Aorta (tissue), 5 donors: Measurements from ENCODE around the gene PPP2R3C. TPM values are rescaled to one million over a fixed set of nuclear protein-coding genes. Genes with fewer than 3 reads are reported as not detected.
"Not testable (repeated sequence)": the region's sequence is repeated elsewhere in the genome, so short reads cannot be mapped to it uniquely, and the experiment has no call there.

Experiments used
- ATAC-seq: fragments of 200-7000 bp; cut with Tn5 transposase; one replicate; pipeline ENCODE4 v1.9.1; 2022; ENCODE audit warnings: moderate library complexity; ENCODE audit not compliant: low FRiP score
- DNase-seq, 2 donors: peaks; one replicate each; pipeline ENCODE4 v3.0.0-alpha.2; 2020
- H3K27ac ChIP-seq, 2 donors: one replicate each; pipeline ENCODE4 v1.5.1; 2013; ENCODE audit warnings: low read length in 2 of 2, mild to moderate bottlenecking in 2 of 2, moderate library complexity in 2 of 2, control low read depth in 1 of 2, inconsistent platforms in 1 of 2, low read depth in 1 of 2
- H3K27me3 ChIP-seq, 2 donors: one replicate each; pipeline ENCODE4 v1.6.1; 2013; ENCODE audit warnings: control low read depth in 1 of 2, low read length in 1 of 2, mild to moderate bottlenecking in 1 of 2, moderate library complexity in 1 of 2; ENCODE audit not compliant: insufficient read depth in 2 of 2, control insufficient read depth in 1 of 2
- H3K36me3 ChIP-seq, 2 donors: one replicate each; pipeline ENCODE4 v1.6.1; 2013; ENCODE audit warnings: control low read depth in 1 of 2, low read length in 1 of 2, mild to moderate bottlenecking in 1 of 2; ENCODE audit not compliant: insufficient read depth in 2 of 2, control insufficient read depth in 1 of 2
- H3K4me1 ChIP-seq, 2 donors: one replicate each; pipeline ENCODE4 v1.6.1; 2013; ENCODE audit warnings: low read length in 2 of 2, control low read depth in 1 of 2, mild to moderate bottlenecking in 1 of 2, moderate library complexity in 1 of 2; ENCODE audit not compliant: insufficient read depth in 2 of 2, control insufficient read depth in 1 of 2
- H3K4me3 ChIP-seq, 2 donors: one replicate each; pipeline ENCODE4 v1.5.1; 2013; ENCODE audit warnings: low read length in 2 of 2, control low read depth in 1 of 2, mild to moderate bottlenecking in 1 of 2
- H3K9me3 ChIP-seq: one replicate; pipeline ENCODE4 v1.6.1; 2013; ENCODE audit warnings: mild to moderate bottlenecking, low read length; ENCODE audit not compliant: control insufficient read depth
- WGBS, 2 donors: extraction: QIAGEN DNeasy Blood & Tissue Kit; methylation state at CpG; one replicate each; pipeline ENCODE4 v1.1.7; 2013; 5-methylcytosine and 5-hydroxymethylcytosine counted together
- intact Hi-C, 2 donors: fragments of 100-400 bp; cut with DNase I; formaldehyde crosslinking; loops; one replicate each; pipeline versions ENCODE4 v1.14.2 to v1.15.0; 2022
- polyA plus RNA-seq, 2 donors: library from polyadenylated mRNA; stranded (reverse); fragments of 200-250 nt; gene quantifications; one replicate each; pipeline ENCODE4 v1.2.3, GENCODE V29; 2013
- total RNA-seq, 2 donors: library from RNA; stranded (reverse); fragmentation: NEBNext Ultra II Directional; extraction: Animal tissue kit (Norgen Biotek cat#: 25700); gene quantifications; one replicate each; pipeline ENCODE4 v1.2.1, GENCODE V29; 2021
- donor health status: healthy with polysubstance abuse.
- donor health status: Bipolar disorder and iron deficiency.
- donor health status: DM: no; HTN: no; CAD: no.
- donor health status: DM: no; HTN: no; CAD: no.
- donor health status: DM: yes; HTN: yes; CAD: no.

PPP2R3C gene
- total and polyA plus RNA-seq, 4 donors, result 33.1 to 63.2 (median 41.9) TPM

- Histone ChIP-seq H3K4me1 (peaks cover 0 to 3% of the 10 kb centered on the region in 2 donors), H3K4me3 (peak overlapping the region; percentile 50 to 80), H3K9me3 (no peaks in the 10 kb centered on the region), H3K27ac (peak overlapping the region; percentile 80 to 99), H3K27me3 (no peaks in the 10 kb centered on the region), H3K36me3 (no peaks in the 10 kb centered on the region)
- intact Hi-C loops, result loop anchor here (5.0 kb wide), 3 partner anchors 53 to 77 kb away; partner anchors contain the start of genes SRP54 (in 2 of the 2), PPP2R3C (in 1 of the 2) and PRORP (in 1 of the 2)
- no peak for DNase-seq
- WGBS, 2 donors, result 16 to 22% methylated on average over 8 of the region's 8 CpGs
- ATAC-seq, result no peak
Observed at GRCh38 chr14:35044939-35045797, 76.6 kb downstream of the PPP2R3C start.

- WGBS, 2 donors, result 94 to 97% methylated on average over 2 of the region's 2 CpGs
- Histone ChIP-seq H3K4me3 (no peak overlapping the region), H3K4me1 (no peaks in the 10 kb centered on the region), H3K27ac (no peak overlapping the region), H3K36me3 (no peaks in the 10 kb centered on the region), H3K27me3 (no peaks in the 10 kb centered on the region), H3K9me3 (no peaks in the 10 kb centered on the region)
- no peak for ATAC-seq
- DNase-seq, result no peak
- intact Hi-C loops, result loop anchor here in 1 of 2 donors (5.0 kb wide), 1 partner anchor 51 kb away; no protein-coding TSS in a partner anchor
Observed at GRCh38 chr14:35043046-35043445, 78.7 kb downstream of the PPP2R3C start.

- 86 to 96% methylated on average over 3 of the region's 3 CpGs for WGBS, 2 donors
- Histone ChIP-seq H3K4me1 (no peaks in the 10 kb centered on the region), H3K4me3 (no peak overlapping the region), H3K36me3 (no peaks in the 10 kb centered on the region), H3K27me3 (no peaks in the 10 kb centered on the region), H3K27ac (no peak overlapping the region), H3K9me3 (no peaks in the 10 kb centered on the region)
- intact Hi-C loops, result loop anchor here in 1 of 2 donors (5.0 kb wide), 1 partner anchor 50 kb away; no protein-coding TSS in a partner anchor
- DNase-seq (no peak), ATAC-seq (no peak)
Observed at GRCh38 chr14:35042632-35043031, 79.2 kb downstream of the PPP2R3C start.

GRCh38 chr14:35038312-35038711 lies 83.5 kb downstream of the PPP2R3C start:
- H3K4me3 ChIP-seq, H3K36me3 ChIP-seq, DNase-seq, intact Hi-C loops, H3K4me1 ChIP-seq, H3K27me3 ChIP-seq, H3K9me3 ChIP-seq, H3K27ac ChIP-seq, ATAC-seq: not testable (repeated sequence)
- WGBS, 2 donors, result 56 to 91% methylated on average over 2 to 11 of the region's 17 CpGs

Other genes with a start within 250 kb of the PPP2R3C start
- gene BAZ1A, start 246.6 kb downstream of the PPP2R3C start, total RNA-seq, result 10 to 100 TPM; 24.8 to 26.6 TPM
- 10 to 100 TPM in 1 of 2 donors, 1 to 10 TPM in 1; 9.1 to 19.5 TPM for gene BAZ1A, start 246.6 kb downstream of the PPP2R3C start, polyA plus RNA-seq
- gene SRP54, start 139.0 kb downstream of the PPP2R3C start, total RNA-seq, result 10 to 100 TPM; 48.7 to 57.5 TPM
- gene SRP54, start 139.0 kb downstream of the PPP2R3C start, polyA plus RNA-seq, result 10 to 100 TPM; 20.2 to 34.5 TPM
- 10 to 100 TPM; 70.7 to 94.0 TPM for gene FAM177A1, start 75.7 kb downstream of the PPP2R3C start, total RNA-seq
- gene FAM177A1, start 75.7 kb downstream of the PPP2R3C start, polyA plus RNA-seq, result 10 to 100 TPM; 72.4 to 96.4 TPM
- 10 to 100 TPM; 20.0 to 20.4 TPM for gene PRORP, start 562 bp upstream of the PPP2R3C start, total RNA-seq
- gene PRORP, start 562 bp upstream of the PPP2R3C start, polyA plus RNA-seq, result 10 to 100 TPM; 11.0 to 11.5 TPM
- gene PSMA6, start 170.4 kb upstream of the PPP2R3C start, total RNA-seq, result 100 to 1,000 TPM in 1 of 2 donors, 10 to 100 TPM in 1; 91.6 to 109 TPM
- gene PSMA6, start 170.4 kb upstream of the PPP2R3C start, polyA plus RNA-seq, result 100 to 1,000 TPM in 1 of 2 donors, 10 to 100 TPM in 1; 95.7 to 174 TPM